GM10266 (cell line): Measurements from ENCODE around the gene EPOP.

ENCODE experiments used
- DNase-seq: peaks from one replicate; pipeline ENCODE4 v3.0.0; 2012; ENCODE audit errors: extremely low spot score
- CTCF ChIP-seq: IDR thresholded peaks from 2 replicates; pipeline ENCODE4 v1.5.1; 2012; ENCODE audit warnings: mild to moderate bottlenecking, low read depth; ENCODE audit not compliant: control insufficient read depth, insufficient read depth; ENCODE audit errors: missing control alignments

The EPOP gene

GRCh38 chr17:38698760-38699159, 24.0 kb upstream of the EPOP start:
- TF ChIP-seq CTCF: no peak
- no peak for DNase-seq

- DNase-seq: no peak
Observed at GRCh38 chr17:38697061-38697820, 22.5 kb upstream of the EPOP start.

GRCh38 chr17:38693700-38694329, 19.1 kb upstream of the EPOP start:
- DNase-seq: no peak
- TF ChIP-seq CTCF: no peak

More at GRCh38 chr17:38697061-38697820, 22.5 kb upstream of the EPOP start:
- no peak for TF ChIP-seq CTCF

GRCh38 chr17:38691154-38691553, 16.4 kb upstream of the EPOP start:
- DNase-seq: no peak
- TF ChIP-seq CTCF: no peak

GRCh38 chr17:38690386-38690785, 15.6 kb upstream of the EPOP start:
- no peak for DNase-seq
- no peak for TF ChIP-seq CTCF

GRCh38 chr17:38687286-38687685, 12.5 kb upstream of the EPOP start:
- no peak for DNase-seq
- TF ChIP-seq CTCF: no peak

GRCh38 chr17:38685491-38685890, 10.7 kb upstream of the EPOP start:
- no peak for DNase-seq
- TF ChIP-seq CTCF: no peak
